ENCODE measurements around the gene SHISA4.

The SHISA4 gene

DNA sequence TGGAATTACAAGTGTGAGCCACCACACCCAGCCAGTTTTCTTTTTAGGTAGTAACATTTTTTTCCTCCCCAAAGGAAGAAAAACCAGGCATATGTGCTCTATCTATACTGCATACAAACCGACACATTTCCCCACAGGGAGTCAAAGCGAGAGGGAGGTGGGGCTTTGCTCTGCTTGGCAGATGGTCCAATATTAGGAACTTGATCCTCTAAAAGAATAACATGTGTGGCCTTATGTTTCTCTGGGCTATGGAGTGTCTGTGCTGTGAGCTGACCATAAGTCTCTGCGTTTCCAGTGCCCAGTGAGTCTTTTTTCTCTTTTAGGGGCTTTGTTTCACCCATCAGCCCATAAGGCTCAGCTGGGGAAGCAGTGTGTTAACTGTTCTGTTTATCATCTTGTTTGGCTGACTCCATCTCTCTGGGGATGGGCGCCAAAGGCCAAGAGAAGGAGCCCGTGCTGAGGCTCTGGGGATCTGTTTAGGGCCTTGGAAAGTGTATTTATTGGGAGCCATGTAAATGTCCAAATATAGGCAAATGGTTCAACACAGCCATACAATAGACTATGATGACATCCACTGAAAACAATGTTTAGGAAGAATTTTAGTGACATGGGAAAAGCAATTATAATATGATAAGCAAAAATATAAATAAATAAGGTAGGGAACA, 37.4 kb downstream of the SHISA4 start:
- Histone ChIP-seq H3K9ac (ENCODE audit: low read length) (no peak overlapping the region), H3K4me2 (ENCODE audit: low read length) (no peak overlapping the region), H2BK5ac (ENCODE audit: low read length) (no peak overlapping the region), H4K5ac (ENCODE audit: low read length) (no peak overlapping the region), H3K79me2 (ENCODE audit: control insufficient read depth, insufficient read depth, low read length) (no peaks in the 10 kb centered on the region), H3K27me3 (ENCODE audit: insufficient read depth, low read length, poor library complexity) (no peaks in the 10 kb centered on the region), H3K4me1 (ENCODE audit: control insufficient read depth, low read depth, low read length) (no peaks in the 10 kb centered on the region), H3K18ac (ENCODE audit: low read length) (no peak overlapping the region), H3K27ac (ENCODE audit: low read depth, low read length) (no peak overlapping the region), H2BK15ac (replicated peaks; ENCODE audit: low read depth) (no peak overlapping the region), H2BK120ac (ENCODE audit: low read depth, low read length) (no peak overlapping the region), H2AK5ac (ENCODE audit: low read length) (no peak overlapping the region), H3K4me3 (ENCODE audit: low read length) (no peak overlapping the region), H3K4ac (ENCODE audit: low read depth, low read length) (no peak overlapping the region), H3K36me3 (ENCODE audit: control insufficient read depth, insufficient read depth, low read length) (no peaks in the 10 kb centered on the region), H3K56ac (ENCODE audit: low read length) (no peak overlapping the region), H3K23ac (ENCODE audit: low read length) (no peak overlapping the region), H3K79me1 (ENCODE audit: low read length) (no peaks in the 10 kb centered on the region), H4K8ac (ENCODE audit: low read depth, low read length) (no peak overlapping the region)
- WGBS (ENCODE audit: extremely low coverage, insufficient coverage, low lambda C conversion rate) = no CpG with 5 or more reads among the region's 5 CpGs
- no peak for DNase-seq

GRCh38 chr1:201928266-201928665, 39.6 kb downstream of the SHISA4 start:
- Histone ChIP-seq H3K36me3 (ENCODE audit: control insufficient read depth, insufficient read depth, low read length) (no peaks in the 10 kb centered on the region), H3K27me3 (ENCODE audit: insufficient read depth, low read length, poor library complexity) (no peaks in the 10 kb centered on the region), H2AK5ac (ENCODE audit: low read length) (no peak overlapping the region), H3K4ac (ENCODE audit: low read depth, low read length) (no peak overlapping the region), H3K27ac (ENCODE audit: low read depth, low read length) (no peak overlapping the region), H4K8ac (ENCODE audit: low read depth, low read length) (no peak overlapping the region), H3K4me3 (ENCODE audit: low read length) (no peak overlapping the region), H3K9ac (ENCODE audit: low read length) (no peak overlapping the region), H3K79me2 (ENCODE audit: control insufficient read depth, insufficient read depth, low read length) (no peaks in the 10 kb centered on the region), H2BK15ac (replicated peaks; ENCODE audit: low read depth) (no peak overlapping the region), H3K4me2 (ENCODE audit: low read length) (no peak overlapping the region), H3K4me1 (ENCODE audit: control insufficient read depth, low read depth, low read length) (no peaks in the 10 kb centered on the region), H2BK120ac (ENCODE audit: low read depth, low read length) (no peak overlapping the region), H2BK5ac (ENCODE audit: low read length) (no peak overlapping the region), H3K23ac (ENCODE audit: low read length) (no peak overlapping the region), H4K5ac (ENCODE audit: low read length) (no peak overlapping the region), H3K18ac (ENCODE audit: low read length) (no peak overlapping the region), H3K79me1 (ENCODE audit: low read length) (no peaks in the 10 kb centered on the region), H3K56ac (ENCODE audit: low read length) (no peak overlapping the region)
- no peak for DNase-seq
- whole genome bisulfite sequencing (ENCODE audit: extremely low coverage, insufficient coverage, low lambda C conversion rate) = no CpG with 5 or more reads among the region's 3 CpGs

GRCh38 chr1:201930137-201930536, 41.4 kb downstream of the SHISA4 start:
- Histone ChIP-seq H3K56ac (ENCODE audit: low read length) (no peak overlapping the region), H2BK5ac (ENCODE audit: low read length) (no peak overlapping the region), H4K8ac (ENCODE audit: low read depth, low read length) (no peak overlapping the region), H2BK120ac (ENCODE audit: low read depth, low read length) (no peak overlapping the region), H3K4ac (ENCODE audit: low read depth, low read length) (no peak overlapping the region), H3K4me2 (ENCODE audit: low read length) (no peak overlapping the region), H3K18ac (ENCODE audit: low read length) (no peak overlapping the region), H2BK15ac (replicated peaks; ENCODE audit: low read depth) (no peak overlapping the region), H3K4me1 (ENCODE audit: control insufficient read depth, low read depth, low read length) (no peaks in the 10 kb centered on the region), H3K23ac (ENCODE audit: low read length) (no peak overlapping the region), H2AK5ac (ENCODE audit: low read length) (no peak overlapping the region), H3K27me3 (ENCODE audit: insufficient read depth, low read length, poor library complexity) (no peaks in the 10 kb centered on the region), H4K5ac (ENCODE audit: low read length) (no peak overlapping the region), H3K4me3 (ENCODE audit: low read length) (no peak overlapping the region), H3K36me3 (ENCODE audit: control insufficient read depth, insufficient read depth, low read length) (no peaks in the 10 kb centered on the region), H3K9ac (ENCODE audit: low read length) (no peak overlapping the region), H3K79me1 (ENCODE audit: low read length) (no peaks in the 10 kb centered on the region), H3K27ac (ENCODE audit: low read depth, low read length) (no peak overlapping the region), H3K79me2 (ENCODE audit: control insufficient read depth, insufficient read depth, low read length) (no peaks in the 10 kb centered on the region)
- no peak for DNase-seq
- WGBS (ENCODE audit: extremely low coverage, insufficient coverage, low lambda C conversion rate) = no CpG with 5 or more reads among the region's 4 CpGs

GRCh38 chr1:201930803-201931202, 42.1 kb downstream of the SHISA4 start:
- no peak for DNase-seq
- Histone ChIP-seq H2BK120ac (ENCODE audit: low read depth, low read length) (no peak overlapping the region), H3K56ac (ENCODE audit: low read length) (no peak overlapping the region), H2AK5ac (ENCODE audit: low read length) (no peak overlapping the region), H3K4me2 (ENCODE audit: low read length) (no peak overlapping the region), H3K79me2 (ENCODE audit: control insufficient read depth, insufficient read depth, low read length) (no peaks in the 10 kb centered on the region), H3K27ac (ENCODE audit: low read depth, low read length) (no peak overlapping the region), H4K5ac (ENCODE audit: low read length) (no peak overlapping the region), H3K23ac (ENCODE audit: low read length) (no peak overlapping the region), H4K8ac (ENCODE audit: low read depth, low read length) (no peak overlapping the region), H3K4me1 (ENCODE audit: control insufficient read depth, low read depth, low read length) (no peaks in the 10 kb centered on the region), H3K18ac (ENCODE audit: low read length) (no peak overlapping the region), H3K79me1 (ENCODE audit: low read length) (no peaks in the 10 kb centered on the region), H3K4me3 (ENCODE audit: low read length) (no peak overlapping the region), H3K9ac (ENCODE audit: low read length) (no peak overlapping the region), H3K36me3 (ENCODE audit: control insufficient read depth, insufficient read depth, low read length) (no peaks in the 10 kb centered on the region), H2BK15ac (replicated peaks; ENCODE audit: low read depth) (no peak overlapping the region), H3K27me3 (ENCODE audit: insufficient read depth, low read length, poor library complexity) (no peaks in the 10 kb centered on the region), H2BK5ac (ENCODE audit: low read length) (no peak overlapping the region), H3K4ac (ENCODE audit: low read depth, low read length) (no peak overlapping the region)
- 100% methylated on average over 2 of the region's 5 CpGs for WGBS (ENCODE audit: extremely low coverage, insufficient coverage, low lambda C conversion rate)

DNA sequence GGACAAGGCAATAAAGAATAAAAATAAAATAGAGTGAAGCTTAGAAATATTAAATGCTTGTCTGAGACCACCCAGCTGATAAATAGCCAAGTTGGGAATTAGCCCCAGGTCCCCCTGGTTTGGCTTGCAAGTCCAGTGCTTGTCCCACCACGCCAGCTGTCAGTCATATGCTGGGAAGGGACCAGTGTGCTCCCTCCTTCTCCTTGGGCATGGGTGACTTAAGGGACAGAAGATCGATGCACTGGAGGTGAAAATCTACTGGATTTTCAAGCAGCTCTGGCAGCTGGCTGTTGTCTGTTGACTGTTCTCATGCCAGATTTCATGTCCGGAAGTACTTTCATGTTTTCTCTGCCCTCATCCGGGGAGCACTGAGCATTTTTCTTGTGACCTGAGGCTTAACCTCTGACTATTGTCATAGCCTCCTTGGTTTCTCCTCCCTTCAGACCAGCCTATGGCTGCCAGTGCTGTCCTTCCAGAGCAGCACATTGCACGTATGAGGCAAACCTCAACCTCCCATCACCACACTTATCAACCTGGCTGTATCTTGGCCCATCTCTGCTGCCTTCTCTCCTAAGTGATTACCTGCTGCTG, 45.2 kb downstream of the SHISA4 start:
- Histone ChIP-seq H3K23ac (ENCODE audit: low read length) (no peak overlapping the region), H3K36me3 (ENCODE audit: control insufficient read depth, insufficient read depth, low read length) (no peaks in the 10 kb centered on the region), H3K79me1 (ENCODE audit: low read length) (no peaks in the 10 kb centered on the region), H2AK5ac (ENCODE audit: low read length) (no peak overlapping the region), H2BK5ac (ENCODE audit: low read length) (no peak overlapping the region), H3K27ac (ENCODE audit: low read depth, low read length) (no peak overlapping the region), H4K5ac (ENCODE audit: low read length) (no peak overlapping the region), H3K18ac (ENCODE audit: low read length) (no peak overlapping the region), H3K79me2 (ENCODE audit: control insufficient read depth, insufficient read depth, low read length) (no peaks in the 10 kb centered on the region), H3K4me2 (ENCODE audit: low read length) (no peak overlapping the region), H3K27me3 (ENCODE audit: insufficient read depth, low read length, poor library complexity) (no peaks in the 10 kb centered on the region), H3K9ac (ENCODE audit: low read length) (no peak overlapping the region), H2BK120ac (ENCODE audit: low read depth, low read length) (no peak overlapping the region), H3K56ac (ENCODE audit: low read length) (no peak overlapping the region), H3K4me3 (ENCODE audit: low read length) (no peak overlapping the region), H3K4ac (ENCODE audit: low read depth, low read length) (no peak overlapping the region), H3K4me1 (ENCODE audit: control insufficient read depth, low read depth, low read length) (no peaks in the 10 kb centered on the region), H2BK15ac (replicated peaks; ENCODE audit: low read depth) (no peak overlapping the region), H4K8ac (ENCODE audit: low read depth, low read length) (no peak overlapping the region)
- no CpG with 5 or more reads among the region's 5 CpGs for WGBS (ENCODE audit: extremely low coverage, insufficient coverage, low lambda C conversion rate)
- no peak for DNase-seq
